Activated CD8-positive, alpha-beta T cell treated with anti-CD3 and anti-CD28 coated beads for 36 hours (primary cell): ENCODE data around the gene RAB31. TPM values are rescaled to one million over a fixed set of nuclear protein-coding genes. Genes with fewer than 3 reads are reported as not detected.

ENCODE experiments used
- ATAC-seq: fragments of 200-7000 bp; cut with Tn5 transposase; one replicate; pipeline ENCODE4 v1.10.0; 2021; ENCODE audit warnings: mild to moderate bottlenecking, moderate library complexity
- CTCF ChIA-PET: fragments of 350-600 bp; sonication (Branson Sonifier 250); formaldehyde crosslinking; loops from one replicate; lab custom pipeline; 2021; ENCODE audit warnings: antibody characterized with exemption; lab: Charles Lee
- POLR2A ChIA-PET: fragments of 350-600 bp; sonication (Branson Sonifier 250); formaldehyde crosslinking; loops from one replicate; lab custom pipeline; 2021; ENCODE audit warnings: antibody characterized with exemption; lab: Charles Lee
- DNase-seq: peaks from one replicate; pipeline ENCODE4 v3.0.0-alpha.2; 2020
- H3K27ac Mint-ChIP-seq: one replicate; pipeline ENCODE4 v1.8.0; 2021; ENCODE audit warnings: mild to moderate bottlenecking, mixed read lengths
- H3K27me3 Mint-ChIP-seq: one replicate; pipeline ENCODE4 v1.8.0; 2021; ENCODE audit warnings: mixed read lengths
- H3K36me3 Mint-ChIP-seq: one replicate; pipeline ENCODE4 v1.8.0; 2021; ENCODE audit warnings: low read depth, mixed read lengths
- H3K4me1 Mint-ChIP-seq: one replicate; pipeline ENCODE4 v1.8.0; 2021; ENCODE audit warnings: low read depth, mixed read lengths
- H3K4me3 Mint-ChIP-seq: one replicate; pipeline ENCODE4 v1.8.0; 2021; ENCODE audit warnings: mild to moderate bottlenecking, moderate library complexity, mixed read lengths
- H3K9me3 Mint-ChIP-seq: one replicate; pipeline ENCODE4 v1.8.0; 2021; ENCODE audit warnings: mixed read lengths
- CTCF ChIP-seq: fragments of 200-600 bp; IDR thresholded peaks from one replicate; pipeline ENCODE4 v1.8.0; 2022; ENCODE audit warnings: antibody characterized with exemption, mild to moderate bottlenecking
- intact Hi-C: fragments of 100-400 bp; cut with micrococcal nuclease; formaldehyde crosslinking; loops from one replicate; pipeline ENCODE4 v1.10.0; 2022
- total RNA-seq, 2 experiments: library from RNA; stranded (reverse); gene quantifications; one replicate each; pipeline ENCODE4 v1.2.3, GENCODE V29; 2021

RAB31 gene
- total RNA-seq, 2 experiments from 2014 or later, result 0.45 to 0.76 TPM

DNA sequence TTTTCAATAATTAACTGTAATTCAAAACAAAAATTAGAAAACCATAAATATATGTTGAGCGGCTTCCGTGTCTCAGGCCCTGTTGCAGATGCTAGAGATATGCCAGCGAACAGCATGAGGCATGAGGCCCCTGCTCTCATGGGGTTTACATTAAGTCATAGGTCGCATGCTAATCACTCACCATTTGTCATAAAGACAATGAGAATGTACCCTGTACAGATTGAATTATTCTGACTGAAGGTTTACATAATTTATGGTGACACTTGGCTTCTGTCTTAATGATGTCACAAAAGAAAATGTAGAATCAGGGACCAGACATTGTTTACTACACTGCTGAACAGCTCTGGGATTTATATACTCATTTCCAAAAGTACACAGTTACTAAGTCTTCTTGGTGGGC lies 199.8 kb downstream of the RAB31 start:
- no peak for TF ChIP-seq CTCF
- intact Hi-C loops, result no loop called here
- Mint-ChIP-seq H3K4me3 (no peak overlapping the region), H3K4me1 (peaks cover 2% of the 10 kb centered on the region), H3K27ac (no peak overlapping the region), H3K9me3 (no peaks in the 10 kb centered on the region), H3K27me3 (peaks cover 11% of the 10 kb centered on the region), H3K36me3 (no peaks in the 10 kb centered on the region)
- POLR2A ChIA-PET, result no interaction called here
- ATAC-seq (no peak), DNase-seq (no peak)
- CTCF ChIA-PET, result no interaction called here

- ATAC-seq (no peak), DNase-seq (no peak)
- H3K4me3 Mint-ChIP-seq, result no peak overlapping the region
- H3K27me3 Mint-ChIP-seq, result peaks cover 7% of the 10 kb centered on the region
- H3K36me3 Mint-ChIP-seq, result no peaks in the 10 kb centered on the region
- ChIA-PET CTCF (no interaction called here), POLR2A (no interaction called here)
- H3K27ac Mint-ChIP-seq, result no peak overlapping the region
- intact Hi-C loops, result no loop called here
- H3K4me1 Mint-ChIP-seq, result peaks cover 6% of the 10 kb centered on the region
- H3K9me3 Mint-ChIP-seq, result no peaks in the 10 kb centered on the region
- TF ChIP-seq CTCF, result no peak
Measured at GRCh38 chr18:9910071-9910470, 202.0 kb downstream of the RAB31 start.

DNA sequence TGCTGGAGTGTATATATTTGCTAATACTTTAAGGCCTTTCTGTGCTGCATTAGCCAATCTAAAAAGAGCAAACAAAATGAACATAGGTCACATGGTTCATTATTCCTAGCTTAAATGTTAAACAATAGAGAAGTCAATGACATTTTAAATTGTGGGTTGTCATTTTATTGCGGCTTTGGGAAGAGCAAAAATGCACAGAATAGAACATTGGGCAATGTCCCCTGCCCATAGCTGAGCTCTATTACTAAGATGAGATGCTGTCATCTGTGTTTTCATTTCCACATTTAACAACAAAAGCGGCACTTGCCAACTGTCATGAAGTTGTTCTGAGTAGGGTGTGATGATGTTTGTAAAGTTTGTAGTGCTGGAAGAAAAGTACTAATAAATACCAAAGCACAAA lies 202.6 kb downstream of the RAB31 start:
- peaks cover 7% of the 10 kb centered on the region for H3K27me3 Mint-ChIP-seq
- no peak for ATAC-seq
- POLR2A ChIA-PET, result interaction anchor here (0.6 kb wide), 1 partner anchor 15 kb away, joined by 3 read pairs; no protein-coding TSS in a partner anchor
- H3K36me3 Mint-ChIP-seq, result no peaks in the 10 kb centered on the region
- H3K9me3 Mint-ChIP-seq, result no peaks in the 10 kb centered on the region
- no peak for DNase-seq
- CTCF ChIA-PET, result no interaction called here
- H3K27ac Mint-ChIP-seq, result no peak overlapping the region
- TF ChIP-seq CTCF, result no peak
- H3K4me3 Mint-ChIP-seq, result no peak overlapping the region
- intact Hi-C loops, result no loop called here
- peaks cover 10% of the 10 kb centered on the region for H3K4me1 Mint-ChIP-seq

DNA sequence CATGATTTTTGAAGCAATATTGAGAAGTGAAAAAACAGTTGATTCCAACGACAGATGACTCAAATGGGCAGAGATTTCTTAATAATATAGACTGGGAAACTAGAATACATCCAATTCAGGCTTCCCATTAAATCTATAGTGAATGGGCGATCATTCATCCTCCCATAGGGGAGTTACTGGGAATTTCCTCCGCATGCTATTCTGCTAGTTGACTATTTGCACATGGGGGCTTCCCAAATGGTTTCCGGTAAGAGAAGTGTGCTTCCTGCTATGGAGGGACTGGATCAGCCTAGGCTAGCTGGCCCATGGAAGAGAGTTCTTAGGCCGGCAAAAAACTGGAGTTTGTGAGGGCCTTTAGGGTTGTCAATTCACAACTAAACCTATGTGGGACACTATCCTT lies 203.1 kb downstream of the RAB31 start:
- no peak for ATAC-seq
- POLR2A ChIA-PET, result interaction anchor here (0.6 kb wide), 1 partner anchor 15 kb away, joined by 3 read pairs; no protein-coding TSS in a partner anchor
- no peak overlapping the region for H3K4me3 Mint-ChIP-seq
- no peak for TF ChIP-seq CTCF
- CTCF ChIA-PET, result no interaction called here
- no peak for DNase-seq
- no peaks in the 10 kb centered on the region for H3K9me3 Mint-ChIP-seq
- H3K4me1 Mint-ChIP-seq, result peaks cover 16% of the 10 kb centered on the region
- intact Hi-C loops, result no loop called here
- peaks cover 2% of the 10 kb centered on the region for H3K36me3 Mint-ChIP-seq
- no peak overlapping the region for H3K27ac Mint-ChIP-seq
- peaks cover 2% of the 10 kb centered on the region for H3K27me3 Mint-ChIP-seq

Other genes starting within 250 kb of the RAB31 start
- gene RALBP1, start 232.8 kb upstream of the RAB31 start, total RNA-seq, result 10 to 100 TPM; 47.8 to 50.2 TPM
- gene PPP4R1, start 93.7 kb upstream of the RAB31 start, total RNA-seq, result 10 to 100 TPM; 31.4 to 31.7 TPM
- gene TXNDC2, start 177.7 kb downstream of the RAB31 start, total RNA-seq, result not detected
- 100 to 1,000 TPM; 146 to 152 TPM for gene VAPA, start 205.7 kb downstream of the RAB31 start, total RNA-seq